Adipose tissue (tissue), 3 donors: ENCODE data around the gene PLA2G4D. TPM values are rescaled to one million over a fixed set of nuclear protein-coding genes. Genes with fewer than 3 reads are reported as not detected.
"Not testable (repeated sequence)": the region's sequence is repeated elsewhere in the genome, so short reads cannot be mapped to it uniquely, and the experiment has no call there.

ENCODE experiments used
- H3K27ac ChIP-seq: one replicate; pipeline ENCODE4 v1.5.1; 2013; ENCODE audit warnings: low read depth, low read length
- WGBS, 3 donors: extraction: QIAGEN DNeasy Blood & Tissue Kit; methylation state at CpG; one replicate each; pipeline ENCODE4 v1.1.7; 2013; 5-methylcytosine and 5-hydroxymethylcytosine counted together
- polyA plus RNA-seq, 3 donors: library from polyadenylated mRNA; stranded (reverse); fragments of 200-250 nt; gene quantifications; one replicate each; pipeline ENCODE4 v1.2.3, GENCODE V29; 2013
- donor health status: healthy with polysubstance abuse.
- donor health status: Bipolar disorder and iron deficiency.
- donor health status: healthy.

The PLA2G4D gene
- polyA plus RNA-seq, 3 donors = 0.34 TPM; not detected in 2

DNA sequence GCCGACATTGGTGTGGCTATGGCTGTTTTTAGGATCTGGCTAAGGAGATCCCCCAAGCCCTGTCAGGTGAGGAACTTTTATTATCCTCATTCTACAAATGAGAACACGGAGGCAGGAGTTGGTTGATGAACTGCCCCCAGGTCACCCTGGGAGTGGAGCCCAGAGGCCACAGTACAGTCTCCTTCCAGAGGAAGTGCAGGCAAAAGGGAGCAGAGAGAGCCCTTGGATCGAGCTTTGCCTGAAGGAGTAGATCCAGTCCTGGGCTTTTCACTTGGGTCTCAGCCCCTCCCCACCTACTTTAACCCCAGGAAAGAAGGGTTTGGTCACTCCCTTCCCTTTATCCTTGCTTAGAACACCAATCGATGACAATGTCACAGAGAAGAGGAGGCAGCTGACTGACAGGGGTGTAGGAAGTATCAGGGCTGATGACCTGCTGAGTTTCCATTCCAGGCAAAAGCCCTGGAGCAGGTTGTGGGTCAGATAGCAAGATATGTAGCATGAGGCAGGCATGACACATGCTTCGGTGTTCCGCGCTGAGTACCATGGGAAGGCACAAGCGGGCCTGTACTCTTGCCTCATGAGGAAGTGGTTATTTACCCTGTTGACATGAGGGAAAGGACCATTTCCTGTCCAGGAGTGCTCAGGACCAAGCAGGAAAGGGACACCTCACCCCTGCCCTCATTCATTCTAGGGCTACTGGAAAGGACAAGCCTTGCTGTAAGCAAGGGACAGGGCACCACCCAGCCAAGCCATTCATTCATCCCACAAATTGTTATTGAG is 5.8 kb upstream of the PLA2G4D start:
- no peak overlapping the region for H3K27ac ChIP-seq

DNA sequence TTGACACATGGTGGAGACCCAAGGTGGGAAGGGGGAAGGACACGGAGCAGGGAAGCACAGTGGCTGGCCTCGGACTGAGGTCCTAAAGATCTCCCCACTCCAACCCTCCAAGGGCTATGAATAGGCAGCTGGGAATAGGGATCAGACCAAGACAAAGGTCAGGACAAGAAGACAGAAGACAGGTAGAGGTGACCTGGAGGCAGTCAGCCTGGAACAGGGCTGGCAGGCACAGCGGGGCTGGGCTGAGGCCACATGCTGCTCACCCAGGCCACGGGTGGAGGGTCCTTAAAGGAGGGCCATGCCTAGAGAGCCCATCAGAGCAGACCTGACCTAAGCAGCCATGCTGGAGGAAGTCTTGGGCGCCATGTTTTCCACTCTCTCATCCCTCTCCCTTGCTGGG is 2.7 kb upstream of the PLA2G4D start:
- no peak overlapping the region for H3K27ac ChIP-seq
- 83 to 93% (median 86%) methylated on average over 5 of the region's 5 CpGs for WGBS, 3 donors

More for the DNA sequence above, 5.8 kb upstream of the PLA2G4D start:
- 45 to 82% (median 50%) methylated on average over 8 of the region's 8 CpGs for WGBS, 3 donors

DNA sequence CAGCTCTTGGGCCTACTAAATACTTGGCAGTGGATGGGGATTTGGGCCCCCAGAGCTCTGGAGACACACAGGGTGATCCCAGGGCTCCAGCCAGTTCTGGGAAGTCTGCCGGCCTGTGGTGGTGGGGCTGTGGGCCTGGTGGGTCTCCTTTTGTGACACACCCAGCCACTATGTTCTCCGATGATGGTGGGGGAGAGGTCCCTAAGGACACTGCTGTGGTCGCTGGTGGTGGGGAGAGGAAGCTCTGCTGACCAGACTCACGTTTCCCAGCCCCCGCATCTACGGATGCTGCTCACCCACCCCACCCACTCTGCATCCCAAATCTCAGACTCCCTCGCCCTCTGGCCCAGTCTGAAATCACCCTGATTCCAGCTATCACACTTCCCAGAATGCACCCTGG is 396 bp downstream of the PLA2G4D start:
- H3K27ac ChIP-seq = no peak overlapping the region
- WGBS, 3 donors = 71 to 83% (median 80%) methylated on average over 7 of the region's 7 CpGs

- no peak overlapping the region for H3K27ac ChIP-seq
- 66 to 80% (median 75%) methylated on average over 20 to 21 of the region's 21 CpGs for WGBS, 3 donors
Observed at GRCh38 chr15:42092398-42093318, 1.7 kb downstream of the PLA2G4D start.

- WGBS, 3 donors = 82 to 89% (median 83%) methylated on average over 11 to 14 of the region's 14 CpGs
Observed at GRCh38 chr15:42091753-42092397, 2.5 kb downstream of the PLA2G4D start.

DNA sequence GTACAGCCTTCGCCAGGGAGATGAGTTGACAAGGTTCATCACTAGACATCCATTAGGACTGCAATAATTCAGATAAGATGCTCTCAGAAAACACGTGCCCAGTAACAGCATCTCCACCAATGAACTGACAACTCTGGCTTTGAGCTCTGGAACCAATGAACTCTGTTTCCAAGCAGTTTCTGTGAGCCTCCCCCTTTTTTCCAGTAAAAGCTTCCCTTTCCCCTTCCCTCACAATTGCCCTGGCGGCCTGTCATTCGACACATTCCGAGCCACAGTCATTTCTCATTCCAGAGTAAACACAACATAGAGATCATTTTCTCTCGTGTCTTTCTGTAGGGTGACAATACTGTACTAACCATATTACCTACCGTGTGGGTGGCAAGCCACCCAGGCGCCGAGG is 3.6 kb downstream of the PLA2G4D start:
- 86 to 89% (median 89%) methylated on average over 9 of the region's 9 CpGs for WGBS, 3 donors
- H3K27ac ChIP-seq = no peak overlapping the region

More at GRCh38 chr15:42091753-42092397, 2.5 kb downstream of the PLA2G4D start:
- not testable (repeated sequence) for H3K27ac ChIP-seq

DNA sequence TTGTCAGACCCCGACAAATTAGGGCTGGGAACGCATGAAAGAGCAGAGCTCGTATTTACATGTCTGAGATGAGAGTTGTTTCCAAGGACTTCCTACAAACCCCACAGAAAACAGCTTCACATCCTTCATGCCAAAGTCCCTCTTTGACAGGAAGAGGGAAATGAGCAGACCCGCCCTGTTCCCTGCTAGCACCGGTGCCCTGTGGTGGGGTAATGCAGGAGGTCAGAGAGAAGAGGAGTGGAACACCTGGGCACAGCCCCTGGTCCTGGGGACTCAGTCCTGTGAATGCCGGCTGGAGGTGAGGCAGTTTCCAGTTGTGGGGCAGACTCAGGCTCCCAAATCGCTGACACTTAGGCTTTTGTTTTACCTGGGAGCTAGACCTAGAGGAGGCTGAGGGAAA is 4.0 kb downstream of the PLA2G4D start:
- WGBS, 3 donors = 54 to 68% (median 56%) methylated on average over 7 of the region's 7 CpGs
- H3K27ac ChIP-seq = no peak overlapping the region

- H3K27ac ChIP-seq = no peak overlapping the region
- 92 to 95% (median 93%) methylated on average over 4 of the region's 4 CpGs for WGBS, 3 donors
Observed at GRCh38 chr15:42089942-42090341, 4.4 kb downstream of the PLA2G4D start.

- no peak overlapping the region for H3K27ac ChIP-seq
- 41 to 62% (median 62%) methylated on average over 16 of the region's 16 CpGs for WGBS, 3 donors
Observed at GRCh38 chr15:42088801-42089640, 5.3 kb downstream of the PLA2G4D start.

DNA sequence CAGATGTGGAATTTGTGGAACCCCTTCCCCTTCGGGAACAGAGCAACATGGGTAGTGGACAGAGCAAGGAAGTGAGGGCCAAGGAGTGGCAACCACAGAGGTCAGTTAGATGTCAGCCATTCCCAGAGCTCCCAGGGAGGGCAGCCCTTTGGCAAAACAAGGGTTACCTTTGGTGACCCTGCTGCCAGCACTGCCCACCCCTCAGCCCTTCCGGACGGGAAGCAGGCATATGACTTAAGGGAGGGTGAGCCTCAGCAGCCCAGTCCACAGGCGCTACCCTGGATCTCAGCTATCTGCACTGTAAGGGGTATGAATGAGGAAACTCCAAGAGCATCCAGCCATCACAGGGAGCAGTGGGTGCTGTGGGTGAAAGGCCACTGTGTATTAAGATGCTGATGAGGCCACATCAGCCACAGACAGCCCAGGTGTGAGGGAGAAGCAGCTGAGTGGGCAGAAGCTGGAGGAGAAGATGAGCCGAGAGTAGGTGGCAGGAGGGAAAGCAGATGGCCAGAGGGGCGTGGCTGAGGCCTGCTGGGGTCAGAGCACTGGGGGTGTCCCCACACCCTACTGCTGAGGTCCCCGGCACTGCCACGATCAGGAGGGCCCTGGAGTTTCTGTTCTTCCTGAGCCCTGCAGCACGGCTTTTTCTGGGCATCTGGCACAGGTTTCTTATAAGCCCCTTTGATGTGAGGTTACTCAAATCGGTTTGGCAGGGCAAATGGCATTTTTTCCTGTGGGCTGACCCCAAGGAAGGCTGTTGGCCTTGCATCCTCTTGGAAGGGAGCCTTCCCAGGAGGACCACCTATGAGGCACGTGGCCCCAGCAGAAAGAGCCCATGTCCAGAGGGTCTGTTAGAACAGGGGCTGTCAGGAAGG is 6.2 kb downstream of the PLA2G4D start:
- WGBS, 3 donors = 69 to 78% (median 72%) methylated on average over 11 of the region's 11 CpGs
- no peak overlapping the region for H3K27ac ChIP-seq

DNA sequence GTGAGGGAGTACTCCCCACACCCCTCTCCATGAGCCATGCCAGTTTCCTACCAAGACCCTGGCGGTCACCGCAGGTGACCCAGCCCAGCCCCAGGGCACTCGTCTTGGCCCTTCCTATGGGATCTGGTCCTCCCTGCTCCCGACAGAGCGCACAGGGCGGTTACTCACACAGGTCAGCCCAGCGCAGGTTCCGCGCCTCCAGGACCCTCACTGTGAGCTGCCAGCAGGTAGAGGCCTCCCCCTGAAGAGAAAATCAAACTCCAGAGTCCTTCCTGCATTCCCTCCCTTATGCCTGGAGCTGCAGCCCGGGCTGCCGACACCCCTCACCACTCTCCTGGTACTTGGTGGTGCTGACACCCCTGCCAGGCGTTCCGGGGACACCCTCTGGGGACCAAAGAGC is 6.9 kb downstream of the PLA2G4D start:
- no peak overlapping the region for H3K27ac ChIP-seq
- WGBS, 3 donors = 89 to 94% (median 92%) methylated on average over 13 of the region's 13 CpGs

- WGBS, 3 donors = 88 to 92% (median 90%) methylated on average over 3 of the region's 3 CpGs
- H3K27ac ChIP-seq = no peak overlapping the region
Observed at GRCh38 chr15:42085721-42086120, 8.6 kb downstream of the PLA2G4D start.

DNA sequence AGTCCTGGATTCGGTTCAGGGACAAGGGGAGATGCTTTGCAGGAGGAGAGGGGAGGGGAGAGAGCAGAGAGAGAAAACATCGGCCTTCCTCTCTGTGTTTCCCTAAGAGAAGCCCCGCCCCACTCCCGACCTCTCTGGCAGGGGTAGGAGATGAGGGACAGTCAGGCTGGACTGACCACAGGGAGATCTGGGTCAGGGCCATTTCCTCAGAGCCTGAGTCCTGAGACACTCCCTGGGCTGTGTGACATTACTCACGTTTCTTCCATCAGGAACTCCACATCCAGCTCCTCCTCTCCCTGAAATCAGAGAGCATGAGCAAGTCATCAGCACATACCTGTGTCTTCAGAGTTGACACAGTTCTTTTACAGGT is 9.1 kb downstream of the PLA2G4D start:
- no peak overlapping the region for H3K27ac ChIP-seq
- 53 to 72% (median 59%) methylated on average over 5 of the region's 5 CpGs for WGBS, 3 donors

DNA sequence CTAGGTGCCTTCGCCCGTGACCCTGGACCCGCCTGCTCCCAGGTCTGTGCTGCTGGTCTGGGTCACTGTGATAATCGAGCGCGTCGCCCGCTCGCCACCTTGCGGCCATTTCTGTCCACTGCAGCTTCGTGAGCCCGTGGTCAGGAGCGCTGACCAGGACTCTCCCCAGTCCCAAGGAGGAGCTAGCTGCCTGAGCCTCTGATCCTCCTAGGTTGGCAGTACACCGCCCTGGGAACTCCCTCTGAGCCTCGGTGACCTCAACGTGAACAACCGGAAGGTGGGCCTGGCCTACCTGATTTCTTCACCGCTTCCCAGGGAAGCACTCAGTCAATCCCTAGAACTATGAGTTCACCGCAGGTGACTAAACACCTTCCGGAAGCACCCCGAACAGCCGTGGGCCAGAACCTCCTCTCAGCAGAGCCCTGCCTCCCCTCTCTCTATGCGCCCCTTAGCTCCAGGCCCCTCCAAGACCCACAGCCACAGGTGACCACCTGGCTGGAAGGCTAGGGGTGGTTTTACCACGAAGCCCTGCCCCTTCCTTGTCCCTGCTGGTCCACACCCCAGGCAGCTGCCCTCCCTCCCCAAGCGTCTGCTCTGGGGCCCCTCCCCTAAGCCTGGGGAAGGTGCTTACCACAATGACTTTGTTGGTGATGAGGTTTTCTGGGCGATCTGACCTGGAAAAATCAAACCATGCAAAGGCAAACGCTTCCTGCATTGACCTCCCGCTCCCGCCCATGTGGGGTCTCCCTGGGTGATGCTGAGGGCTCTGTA is 9.7 kb downstream of the PLA2G4D start:
- WGBS, 3 donors = 22 to 27% (median 25%) methylated on average over 29 of the region's 29 CpGs
- no peak overlapping the region for H3K27ac ChIP-seq

GRCh38 chr15:42083916-42084315 is 10.4 kb downstream of the PLA2G4D start:
- WGBS, 3 donors = 85 to 90% (median 88%) methylated on average over 13 of the region's 13 CpGs
- no peak overlapping the region for H3K27ac ChIP-seq

- no peak overlapping the region for H3K27ac ChIP-seq
- 87 to 100% (median 94%) methylated on average over 3 of the region's 3 CpGs for WGBS, 3 donors
Observed at GRCh38 chr15:42083605-42083908, 10.8 kb downstream of the PLA2G4D start.
